H9 (cell line): ENCODE data around the gene SIVA1. TPM values are rescaled to one million over a fixed set of nuclear protein-coding genes. Genes with fewer than 3 reads are reported as not detected.

ENCODE experiments used
- DNase-seq: peaks from one replicate; pipeline ENCODE4 v3.0.0-alpha.2; 2017
- H2AFZ ChIP-seq: one replicate; pipeline ENCODE4 v1.6.1; 2013; ENCODE audit warnings: mild to moderate bottlenecking, low read length, control low read depth, moderate library complexity
- H2AK5ac ChIP-seq: 2 replicates; pipeline ENCODE4 v1.6.1; 2013; ENCODE audit warnings: low read length, control low read depth, mixed read lengths; ENCODE audit not compliant: insufficient read length
- H2BK120ac ChIP-seq: one replicate; pipeline ENCODE4 v1.6.1; 2013; ENCODE audit warnings: low read depth, mild to moderate bottlenecking, low read length, control low read depth, inconsistent platforms; ENCODE audit not compliant: poor library complexity, severe bottlenecking
- H2BK12ac ChIP-seq: 2 replicates; pipeline ENCODE4 v1.6.1; 2013; ENCODE audit warnings: low read length, control low read depth, mixed read lengths, low read depth; ENCODE audit not compliant: insufficient read length
- H2BK15ac ChIP-seq: 2 replicates; pipeline ENCODE4 v1.6.1; 2013; ENCODE audit warnings: low read depth, low read length, control low read depth
- H2BK20ac ChIP-seq: one replicate; pipeline ENCODE4 v1.6.1; 2013; ENCODE audit warnings: low read depth, mild to moderate bottlenecking, low read length, control low read depth, inconsistent platforms; ENCODE audit not compliant: poor library complexity, severe bottlenecking
- H2BK5ac ChIP-seq: 2 replicates; pipeline ENCODE4 v1.6.1; 2013; ENCODE audit warnings: low read length, control low read depth, mixed read lengths; ENCODE audit not compliant: insufficient read length
- H3K14ac ChIP-seq: 2 replicates; pipeline ENCODE4 v1.6.1; 2013; ENCODE audit warnings: low read length, control low read depth; ENCODE audit not compliant: insufficient read depth
- H3K18ac ChIP-seq: 2 replicates; pipeline ENCODE4 v1.6.1; 2013; ENCODE audit warnings: low read depth, mild to moderate bottlenecking, mixed read lengths, low read length, control low read depth; ENCODE audit not compliant: insufficient read length
- H3K23ac ChIP-seq: 2 replicates; pipeline ENCODE4 v1.6.1; 2013; ENCODE audit warnings: low read length, control low read depth, mixed read lengths, low read depth; ENCODE audit not compliant: insufficient read length
- H3K23me2 ChIP-seq: 2 replicates; pipeline ENCODE4 v1.6.1; 2013; ENCODE audit warnings: low read depth, mild to moderate bottlenecking, mixed read lengths, low read length, control low read depth; ENCODE audit not compliant: insufficient read length, poor library complexity, severe bottlenecking
- H3K27ac ChIP-seq: 2 replicates; pipeline ENCODE4 v1.5.1; 2013; ENCODE audit warnings: low read length, control low read depth, mixed read lengths, low read depth; ENCODE audit not compliant: insufficient read length
- H3K27me3 ChIP-seq: 2 replicates; pipeline ENCODE4 v1.6.1; 2013; ENCODE audit warnings: low read length, control low read depth, inconsistent platforms; ENCODE audit not compliant: insufficient read depth
- H3K4ac ChIP-seq: 2 replicates; pipeline ENCODE4 v1.6.1; 2013; ENCODE audit warnings: low read depth, mild to moderate bottlenecking, control low read depth, inconsistent platforms, low read length, moderate library complexity
- H3K4me1 ChIP-seq: 2 replicates; pipeline ENCODE4 v1.6.1; 2013; ENCODE audit warnings: low read length, control low read depth, inconsistent platforms; ENCODE audit not compliant: insufficient read depth
- H3K4me2 ChIP-seq: 2 replicates; pipeline ENCODE4 v1.6.1; 2013; ENCODE audit warnings: low read length, control low read depth, mixed read lengths; ENCODE audit not compliant: insufficient read length, insufficient read depth
- H3K56ac ChIP-seq: 2 replicates; pipeline ENCODE4 v1.6.1; 2013; ENCODE audit warnings: low read depth, mild to moderate bottlenecking, mixed read lengths, low read length, control low read depth; ENCODE audit not compliant: insufficient read length
- H3K79me1 ChIP-seq: 2 replicates; pipeline ENCODE4 v1.6.1; 2013; ENCODE audit warnings: low read depth, mild to moderate bottlenecking, moderate library complexity, low read length, control low read depth, inconsistent platforms; ENCODE audit not compliant: insufficient read depth, poor library complexity, severe bottlenecking
- H3K79me2 ChIP-seq: 2 replicates; pipeline ENCODE4 v1.6.1; 2013; ENCODE audit warnings: low read length, control low read depth, inconsistent platforms; ENCODE audit not compliant: insufficient read depth
- H3K9ac ChIP-seq: 2 replicates; pipeline ENCODE4 v1.6.1; 2013; ENCODE audit warnings: low read length, control low read depth, mixed read lengths; ENCODE audit not compliant: insufficient read length; ENCODE audit errors: extremely low read depth
- H3K9me3 ChIP-seq: one replicate; pipeline ENCODE4 v1.6.1; 2013; ENCODE audit warnings: low read depth, low read length, inconsistent platforms; ENCODE audit not compliant: control insufficient read depth
- H3T11ph ChIP-seq: one replicate; pipeline ENCODE4 v1.6.1; 2013; ENCODE audit warnings: mild to moderate bottlenecking, low read length, control low read depth, inconsistent platforms
- H4K20me1 ChIP-seq: one replicate; pipeline ENCODE4 v1.6.1; 2013; ENCODE audit not compliant: control insufficient read depth, insufficient read length, insufficient read depth
- H4K5ac ChIP-seq: 2 replicates; pipeline ENCODE4 v1.6.1; 2013; ENCODE audit warnings: low read depth, mild to moderate bottlenecking, mixed read lengths, low read length, control low read depth; ENCODE audit not compliant: insufficient read length
- H4K8ac ChIP-seq: replicated peaks from 2 replicates; pipeline ENCODE4 v1.6.1; 2013; ENCODE audit warnings: low read length, control low read depth, mixed read lengths, low read depth; ENCODE audit not compliant: insufficient read length
- H4K91ac ChIP-seq: 2 replicates; pipeline ENCODE4 v1.6.1; 2013; ENCODE audit warnings: low read depth, mild to moderate bottlenecking, moderate library complexity, mixed read lengths, low read length, control low read depth; ENCODE audit not compliant: insufficient read length
- H3K27ac Mint-ChIP-seq, 3 experiments: 2 replicates in 2 of 3; 3 replicates in 1 of 3; pipeline ENCODE4 v1.8.0; 2020 to 2021; ENCODE audit warnings: mixed read lengths in 3 of 3, mild to moderate bottlenecking in 1 of 3, moderate library complexity in 1 of 3
- H3K27me3 Mint-ChIP-seq: 2 replicates; pipeline ENCODE4 v1.8.0; 2021; ENCODE audit warnings: low read depth, mild to moderate bottlenecking, moderate library complexity, mixed read lengths
- H3K36me3 Mint-ChIP-seq, 3 experiments: 2 replicates in 2 of 3; 3 replicates in 1 of 3; pipeline ENCODE4 v1.8.0; 2020 to 2021; ENCODE audit warnings: low read depth in 3 of 3, mixed read lengths in 3 of 3; ENCODE audit not compliant: insufficient read depth in 1 of 3
- H3K4me1 Mint-ChIP-seq, 2 experiments: 2 replicates each; pipeline ENCODE4 v1.8.0; 2020; ENCODE audit warnings: mixed read lengths in 2 of 2
- H3K4me3 Mint-ChIP-seq, 2 experiments: 2 replicates in 1 of 2; 3 replicates in 1 of 2; pipeline ENCODE4 v1.8.0; 2020 to 2021; ENCODE audit warnings: mild to moderate bottlenecking in 2 of 2, mixed read lengths in 2 of 2, moderate library complexity in 1 of 2
- H3K9me3 Mint-ChIP-seq, 2 experiments: 2 replicates in 1 of 2; 3 replicates in 1 of 2; pipeline ENCODE4 v1.8.0; 2020; ENCODE audit warnings: mild to moderate bottlenecking in 2 of 2, mixed read lengths in 2 of 2, moderate library complexity in 1 of 2
- WGBS: extraction: QIAGEN DNeasy Blood & Tissue Kit; methylation state at CpG from one replicate; pipeline ENCODE4 v1.1.7; 2013; ENCODE audit warnings: missing lambda C conversion rate, low lambda C conversion rate, mixed read lengths; ENCODE audit not compliant: insufficient read length; ENCODE audit errors: extremely low coverage; 5-methylcytosine and 5-hydroxymethylcytosine counted together
- total RNA-seq: library from RNA; stranded (reverse); gene quantifications from 2 replicates; pipeline ENCODE4 v1.2.1, GENCODE V29; 2021
- TF ChIP-seq, protein P1 (sequence below): fragments of 200-600 bp; sonication (generic); conservative IDR thresholded peaks from 3 replicates; pipeline ENCODE4 v1.8.0; 2021; ENCODE audit warnings: antibody characterized with exemption, mild to moderate bottlenecking

Gene SIVA1
- total RNA-seq, 1 experiment from 2014 or later = 125 TPM

DNA sequence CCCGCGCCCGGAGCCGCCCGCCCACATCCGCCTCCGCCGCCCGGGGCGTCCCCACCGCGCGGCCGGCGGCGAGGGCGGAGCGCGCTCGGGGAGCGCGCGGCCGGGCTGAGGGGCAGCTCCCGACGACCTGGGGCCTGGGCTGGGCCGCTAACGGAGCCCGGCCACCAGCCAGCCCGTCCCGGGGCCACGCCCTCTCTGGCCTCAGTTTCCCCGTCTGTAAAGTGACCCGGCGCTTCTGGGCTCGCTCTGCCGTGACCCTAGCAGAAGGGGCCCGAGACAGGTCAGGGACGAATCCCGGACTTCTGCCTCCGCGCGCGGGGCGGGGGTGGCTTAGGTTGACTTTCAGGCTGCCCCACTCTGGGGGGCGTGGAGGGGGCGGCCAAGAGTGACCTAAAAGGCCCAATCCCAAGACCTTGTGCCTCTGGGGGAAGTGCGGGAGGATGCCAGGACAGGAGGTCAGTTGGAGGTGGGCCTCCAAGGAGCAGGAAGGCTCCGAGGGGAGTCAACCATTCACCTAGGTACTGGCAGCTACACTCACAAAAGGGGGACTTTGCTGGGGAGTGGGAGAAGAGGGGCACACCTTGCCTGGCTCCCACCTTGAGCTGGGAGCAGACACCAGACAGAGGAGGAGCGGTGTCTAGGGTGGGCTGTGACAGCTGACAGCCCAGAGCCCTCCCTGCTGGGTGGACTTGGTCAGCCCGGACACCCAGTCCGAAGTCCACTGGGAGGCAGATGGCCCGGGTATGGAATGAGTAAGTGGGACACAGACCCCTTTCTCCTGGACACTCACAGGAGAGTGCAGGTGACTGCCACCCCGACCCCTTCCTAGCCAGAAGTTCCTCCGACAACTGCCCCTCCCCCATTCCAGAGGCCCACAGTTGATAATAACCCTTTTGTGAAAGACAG is 43.1 kb downstream of the SIVA1 start:
- Histone ChIP-seq H3K18ac (no peak overlapping the region), H4K8ac (no peak overlapping the region), H2BK120ac (no peak overlapping the region), H3K79me1 (peaks cover 3% of the 10 kb centered on the region), H3K27ac (no peak overlapping the region), H3K4ac (no peak overlapping the region), H2BK20ac (no peak overlapping the region), H4K5ac (no peak overlapping the region), H3K23ac (no peak overlapping the region), H2BK15ac (no peak overlapping the region), H2BK12ac (no peak overlapping the region), H3K79me2 (no peaks in the 10 kb centered on the region; the same call in 1 of the 2 replicates), H3K4me1 (peaks cover 6% of the 10 kb centered on the region; the same call in 1 of the 2 replicates), H3K56ac (no peak overlapping the region), H3K27me3 (peaks cover 6% of the 10 kb centered on the region; the same call in 1 of the 2 replicates), H2AFZ (no peak overlapping the region), H2BK5ac (no peak overlapping the region), H3K4me2 (peak overlapping the region; percentile 26), H3K9ac (no peak overlapping the region), H3K14ac (no peak overlapping the region), H3T11ph (no peak overlapping the region), H4K20me1 (no peaks in the 10 kb centered on the region), H2AK5ac (no peak overlapping the region), H4K91ac (no peak overlapping the region), H3K9me3 (no peaks in the 10 kb centered on the region), H3K23me2 (peaks cover 17% of the 10 kb centered on the region)
- no peaks in the 10 kb centered on the region; a peak in 1 of 5 replicates for H3K9me3 Mint-ChIP-seq
- WGBS = no CpG with 5 or more reads among the region's 55 CpGs
- H3K27me3 Mint-ChIP-seq = peaks cover 43% of the 10 kb centered on the region
- peaks cover 36 to 60% of the 10 kb centered on the region in 2 experiments for H3K4me1 Mint-ChIP-seq
- DNase-seq = no peak
- TF ChIP-seq, protein P1, sequence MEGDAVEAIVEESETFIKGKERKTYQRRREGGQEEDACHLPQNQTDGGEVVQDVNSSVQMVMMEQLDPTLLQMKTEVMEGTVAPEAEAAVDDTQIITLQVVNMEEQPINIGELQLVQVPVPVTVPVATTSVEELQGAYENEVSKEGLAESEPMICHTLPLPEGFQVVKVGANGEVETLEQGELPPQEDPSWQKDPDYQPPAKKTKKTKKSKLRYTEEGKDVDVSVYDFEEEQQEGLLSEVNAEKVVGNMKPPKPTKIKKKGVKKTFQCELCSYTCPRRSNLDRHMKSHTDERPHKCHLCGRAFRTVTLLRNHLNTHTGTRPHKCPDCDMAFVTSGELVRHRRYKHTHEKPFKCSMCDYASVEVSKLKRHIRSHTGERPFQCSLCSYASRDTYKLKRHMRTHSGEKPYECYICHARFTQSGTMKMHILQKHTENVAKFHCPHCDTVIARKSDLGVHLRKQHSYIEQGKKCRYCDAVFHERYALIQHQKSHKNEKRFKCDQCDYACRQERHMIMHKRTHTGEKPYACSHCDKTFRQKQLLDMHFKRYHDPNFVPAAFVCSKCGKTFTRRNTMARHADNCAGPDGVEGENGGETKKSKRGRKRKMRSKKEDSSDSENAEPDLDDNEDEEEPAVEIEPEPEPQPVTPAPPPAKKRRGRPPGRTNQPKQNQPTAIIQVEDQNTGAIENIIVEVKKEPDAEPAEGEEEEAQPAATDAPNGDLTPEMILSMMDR = no peak
- H3K36me3 Mint-ChIP-seq = peaks cover 6 to 8% (median 6%) of the 10 kb centered on the region in 3 experiments; a peak in 6 of 7 replicates
- H3K27ac Mint-ChIP-seq = no peak overlapping the region
- peak overlapping the region; percentile 65 to 79 for H3K4me3 Mint-ChIP-seq
